Esophagus muscularis mucosa (tissue), 4 donors: ENCODE data around the gene LAMA1. TPM values are rescaled to one million over a fixed set of nuclear protein-coding genes. Genes with fewer than 3 reads are reported as not detected.

Experiments
- DNase-seq: peaks from one replicate; pipeline ENCODE4 v3.0.0-alpha.2; 2017; ENCODE audit errors: extremely low spot score
- H3K27ac ChIP-seq, 4 donors: fragments of 200-600 bp; sonication (generic); replicated peaks in 1 of 4; 1 replicate in 3 of 4; 2 replicates in 1 of 4; pipeline ENCODE4 v1.5.1; 2016 to 2019; ENCODE audit warnings: mild to moderate bottlenecking in 1 of 4
- H3K27me3 ChIP-seq, 4 donors: fragments of 200-600 bp; sonication (generic); one replicate each; pipeline versions ENCODE4 v1.5.1 to v1.6.0; 2016 to 2019
- H3K36me3 ChIP-seq, 4 donors: fragments of 200-600 bp; sonication (generic); one replicate each; pipeline ENCODE4 v1.5.1; 2016 to 2019
- H3K4me1 ChIP-seq, 4 donors: fragments of 200-600 bp; sonication (generic); one replicate each; pipeline ENCODE4 v1.5.1; 2016 to 2019
- H3K4me3 ChIP-seq, 4 donors: fragments of 200-600 bp; sonication (generic); 1 replicate in 2 of 4; 2 replicates in 2 of 4; pipeline ENCODE4 v1.5.1; 2016 to 2019; ENCODE audit warnings: mild to moderate bottlenecking in 4 of 4, moderate library complexity in 1 of 4
- H3K9me3 ChIP-seq, 4 donors: fragments of 200-600 bp; sonication (generic); 1 replicate in 3 of 4; 2 replicates in 1 of 4; pipeline ENCODE4 v1.5.1; 2016 to 2019
- CTCF ChIP-seq, 3 experiments: fragments of 200-600 bp in 2 of 3; fragments of 450-650 bp in 1 of 3; sonication (generic) in 2 of 3; IDR thresholded peaks; one replicate each; pipeline ENCODE4 v1.5.1; 2017 to 2019; ENCODE audit warnings: antibody characterized with exemption in 3 of 3, mild to moderate bottlenecking in 2 of 3, moderate library complexity in 1 of 3
- EP300 ChIP-seq: sonication (generic); formaldehyde crosslinking; IDR thresholded peaks from one replicate; pipeline ENCODE4 v1.6.1; 2017; ENCODE audit warnings: antibody characterized with exemption
- POLR2A ChIP-seq: fragments of 450-650 bp; IDR thresholded peaks from one replicate; pipeline ENCODE4 v1.6.1; 2017; ENCODE audit warnings: antibody characterized with exemption, moderate library complexity, mild to moderate bottlenecking, low read depth
- POLR2AphosphoS5 ChIP-seq, 2 donors: sonication (generic); formaldehyde crosslinking; IDR thresholded peaks; one replicate each; pipeline ENCODE4 v1.6.1; 2017; ENCODE audit warnings: antibody characterized with exemption in 2 of 2
- WGBS: methylation state at CpG from one replicate; pipeline ENCODE4 v1.1.5; 2018; 5-methylcytosine and 5-hydroxymethylcytosine counted together
- intact Hi-C: fragments of 100-400 bp; cut with DNase I; formaldehyde crosslinking; loops from one replicate; pipeline ENCODE4 v1.15.1; 2023
- total RNA-seq, 4 donors: library from RNA; depleted of rRNA; stranded (reverse); fragments of >200 nt; gene quantifications; one replicate each; pipeline versions ENCODE4 v1.1.0 to v1.2.1, GENCODE V29; 2016

Gene LAMA1
- total RNA-seq, 4 donors from 2014 or later: 0.17 to 0.69 (median 0.37) TPM

GRCh38 chr18:7084080-7085065 is 33.2 kb downstream of the LAMA1 start:
- 49% methylated on average over 6 of the region's 6 CpGs for WGBS
- TF ChIP-seq CTCF (IDR thresholded peaks at IDR 0.05): no peak
- no peak for TF ChIP-seq EP300
- no peak for TF ChIP-seq POLR2A
- no peak for TF ChIP-seq POLR2AphosphoS5 (IDR thresholded peaks at IDR 0.05)
- Histone ChIP-seq H3K27me3 (no peaks in the 10 kb centered on the region), H3K4me3 (no peak overlapping the region), H3K9me3 (no peaks in the 10 kb centered on the region), H3K27ac (peak overlapping the region; percentile 51 to 73 (median 63)), H3K4me1 (peaks cover 3 to 26% (median 23%) of the 10 kb centered on the region in 4 donors), H3K36me3 (no peaks in the 10 kb centered on the region)
- intact Hi-C loops: no loop called here
- DNase-seq: peak; percentile 7

- WGBS: 78% methylated on average over 2 of the region's 2 CpGs
- intact Hi-C loops: no loop called here
- H3K4me3 ChIP-seq: no peak overlapping the region
- no peaks in the 10 kb centered on the region for H3K36me3 ChIP-seq
- peaks cover 3 to 26% (median 23%) of the 10 kb centered on the region in 4 donors for H3K4me1 ChIP-seq
- H3K27me3 ChIP-seq: no peaks in the 10 kb centered on the region
- H3K27ac ChIP-seq: no peak overlapping the region
- TF ChIP-seq POLR2AphosphoS5 (IDR thresholded peaks at IDR 0.05) (no peak), CTCF (IDR thresholded peaks at IDR 0.05) (no peak), POLR2A (no peak), EP300 (no peak)
- DNase-seq: peak; percentile 12
- H3K9me3 ChIP-seq: no peaks in the 10 kb centered on the region
Observed at GRCh38 chr18:7082671-7083070, 34.9 kb downstream of the LAMA1 start.

GRCh38 chr18:7079231-7079630 is 38.4 kb downstream of the LAMA1 start:
- H3K9me3 ChIP-seq: no peaks in the 10 kb centered on the region
- intact Hi-C loops: no loop called here
- H3K36me3 ChIP-seq: no peaks in the 10 kb centered on the region
- 100% methylated on average over 1 of the region's 1 CpG for WGBS
- H3K4me3 ChIP-seq: no peak overlapping the region
- peak; percentile 55 for DNase-seq
- no peaks in the 10 kb centered on the region for H3K27me3 ChIP-seq
- H3K4me1 ChIP-seq: peaks cover 3 to 16% (median 13%) of the 10 kb centered on the region in 4 donors
- TF ChIP-seq EP300: no peak
- no peak for TF ChIP-seq CTCF (IDR thresholded peaks at IDR 0.05)
- TF ChIP-seq POLR2AphosphoS5 (IDR thresholded peaks at IDR 0.05): no peak
- TF ChIP-seq POLR2A: no peak
- H3K27ac ChIP-seq: no peak overlapping the region

GRCh38 chr18:7072593-7072992 is 45.0 kb downstream of the LAMA1 start:
- WGBS: 87% methylated on average over 8 of the region's 8 CpGs
- Histone ChIP-seq H3K27ac (no peak overlapping the region), H3K9me3 (peaks cover 0 to 4% (median 2%) of the 10 kb centered on the region in 4 donors), H3K27me3 (no peaks in the 10 kb centered on the region), H3K4me1 (peaks cover 0 to 6% (median 5%) of the 10 kb centered on the region in 4 donors), H3K4me3 (no peak overlapping the region), H3K36me3 (no peaks in the 10 kb centered on the region)
- TF ChIP-seq EP300: no peak
- no peak for TF ChIP-seq POLR2AphosphoS5 (IDR thresholded peaks at IDR 0.05)
- no peak for TF ChIP-seq CTCF (IDR thresholded peaks at IDR 0.05)
- no peak for TF ChIP-seq POLR2A
- intact Hi-C loops: no loop called here
- no peak for DNase-seq
